ENCODE data around the gene ELANE.

ELANE gene

GRCh38 chr19:904545-904944 lies 52.4 kb downstream of the ELANE start:
- Histone ChIP-seq H3K27me3 (no peaks in the 10 kb centered on the region), H3K27ac (peak overlapping the region; percentile 13), H3K9me3 (no peaks in the 10 kb centered on the region), H3K36me3 (peaks cover 53% of the 10 kb centered on the region), H3K4me3 (ENCODE audit: low read depth in 1 of 2, low read length in 1 of 2) (no peak overlapping the region), H3K4me1 (ENCODE audit: control insufficient read depth in 1 of 2, insufficient read depth in 1 of 2, low read depth in 1 of 2, low read length in 1 of 2) (peaks cover 45 to 58% of the 10 kb centered on the region in 2 experiments)
- TF ChIP-seq CTCF (IDR thresholded peaks at IDR 0.05): no peak
